CD14-positive monocyte (primary cell): ENCODE measurements around the gene PKIB. TPM values are rescaled to one million over a fixed set of nuclear protein-coding genes. Genes with fewer than 3 reads are reported as not detected.

Experiments
- DNase-seq, 3 donors: peaks; one replicate each; pipeline ENCODE4 v3.0.0-alpha.2; 2011 to 2022
- H2AFZ ChIP-seq: 2 replicates; pipeline ENCODE4 v1.6.0; 2012; ENCODE audit warnings: mild to moderate bottlenecking, low read depth, low read length, inconsistent platforms; ENCODE audit not compliant: insufficient read depth, poor library complexity, severe bottlenecking
- H3K27ac ChIP-seq, 2 donors: 1 replicate in 1 of 2; 2 replicates in 1 of 2; pipeline ENCODE4 v1.5.1; 2012 to 2013; ENCODE audit warnings: low read length in 2 of 2, control low read depth in 1 of 2, inconsistent platforms in 1 of 2, low read depth in 1 of 2, mild to moderate bottlenecking in 1 of 2
- H3K27me3 ChIP-seq, 2 donors: one replicate each; pipeline versions ENCODE4 v1.6.0 to v1.6.1; 2011 to 2013; ENCODE audit warnings: low read length in 2 of 2; ENCODE audit not compliant: control insufficient read depth in 2 of 2, insufficient read depth in 2 of 2
- H3K36me3 ChIP-seq, 2 donors: replicated peaks in 1 of 2; 1 replicate in 1 of 2; 2 replicates in 1 of 2; pipeline versions ENCODE4 v1.5.1 to v1.6.1; 2012 to 2013; ENCODE audit warnings: low read length in 2 of 2, control low read depth in 1 of 2, inconsistent platforms in 1 of 2, mild to moderate bottlenecking in 1 of 2; ENCODE audit not compliant: insufficient read depth in 2 of 2, control insufficient read depth in 1 of 2
- H3K4me1 ChIP-seq, 2 donors: 1 replicate in 1 of 2; 2 replicates in 1 of 2; pipeline versions ENCODE4 v1.5.1 to v1.6.1; 2012 to 2013; ENCODE audit warnings: low read length in 2 of 2, control low read depth in 1 of 2, inconsistent platforms in 1 of 2, mild to moderate bottlenecking in 1 of 2, moderate library complexity in 1 of 2; ENCODE audit not compliant: insufficient read depth in 2 of 2, control insufficient read depth in 1 of 2
- H3K4me2 ChIP-seq: replicated peaks from 2 replicates; pipeline ENCODE3; 2012; ENCODE audit warnings: low read length, moderate library complexity, mild to moderate bottlenecking; ENCODE audit not compliant: poor library complexity, severe bottlenecking; ENCODE audit errors: extremely low read depth
- H3K4me3 ChIP-seq, 3 experiments: fragments of 200-600 bp in 1 of 3; sonication (generic) in 1 of 3; replicated peaks in 1 of 3; 1 replicate in 2 of 3; 2 replicates in 1 of 3; pipeline ENCODE4 v1.5.1; 2011 to 2013; ENCODE audit warnings: low read length in 3 of 3, mild to moderate bottlenecking in 3 of 3, control low read depth in 2 of 3, low read depth in 2 of 3, inconsistent platforms in 1 of 3, moderate library complexity in 1 of 3
- H3K79me2 ChIP-seq: 2 replicates; pipeline ENCODE4 v1.6.0; 2012; ENCODE audit warnings: mild to moderate bottlenecking, control low read depth, inconsistent platforms, low read length, moderate library complexity; ENCODE audit not compliant: insufficient read depth
- H3K9ac ChIP-seq: 2 replicates; pipeline ENCODE4 v1.6.0; 2017; ENCODE audit warnings: low read length, mild to moderate bottlenecking; ENCODE audit not compliant: insufficient read depth, poor library complexity, severe bottlenecking
- H3K9me3 ChIP-seq, 2 donors: replicated peaks in 1 of 2; 1 replicate in 1 of 2; 2 replicates in 1 of 2; pipeline versions ENCODE4 v1.5.1 to v1.6.1; 2012 to 2013; ENCODE audit warnings: low read length in 2 of 2, control low read depth in 1 of 2; ENCODE audit not compliant: control insufficient read depth in 1 of 2, insufficient read depth in 1 of 2
- H4K20me1 ChIP-seq: 2 replicates; pipeline ENCODE4 v1.6.0; 2012; ENCODE audit warnings: mild to moderate bottlenecking, low read length, control low read depth, moderate library complexity; ENCODE audit not compliant: insufficient read depth
- H3K27ac Mint-ChIP-seq, 7 donors: one replicate each; pipeline ENCODE4 v1.8.0; 2020; ENCODE audit warnings: mild to moderate bottlenecking in 7 of 7, mixed read lengths in 7 of 7, moderate library complexity in 6 of 7, inconsistent platforms in 2 of 7
- H3K27me3 Mint-ChIP-seq, 3 donors: one replicate each; pipeline ENCODE4 v1.8.0; 2021 to 2022; ENCODE audit warnings: low read depth in 3 of 3, mild to moderate bottlenecking in 3 of 3, mixed read lengths in 3 of 3, moderate library complexity in 3 of 3, inconsistent platforms in 1 of 3
- H3K36me3 Mint-ChIP-seq, 2 donors: one replicate each; pipeline ENCODE4 v1.8.0; 2020; ENCODE audit warnings: mixed read lengths in 2 of 2, inconsistent platforms in 1 of 2, mild to moderate bottlenecking in 1 of 2
- H3K4me1 Mint-ChIP-seq: one replicate; pipeline ENCODE4 v1.8.0; 2020; ENCODE audit warnings: mild to moderate bottlenecking, mixed read lengths
- H3K4me3 Mint-ChIP-seq, 2 donors: one replicate each; pipeline ENCODE4 v1.8.0; 2020; ENCODE audit warnings: mild to moderate bottlenecking in 2 of 2, mixed read lengths in 2 of 2, moderate library complexity in 1 of 2
- H3K9me3 Mint-ChIP-seq, 7 donors: one replicate each; pipeline ENCODE4 v1.8.0; 2020 to 2022; ENCODE audit warnings: mixed read lengths in 7 of 7, mild to moderate bottlenecking in 6 of 7, moderate library complexity in 6 of 7, inconsistent platforms in 2 of 7
- CTCF ChIP-seq: fragments of 200-600 bp; IDR thresholded peaks from one replicate; pipeline ENCODE4 v1.8.0; 2022; ENCODE audit warnings: antibody characterized with exemption, mild to moderate bottlenecking
- WGBS: methylation state at CpG from one replicate; pipeline ENCODE4 v1.1.5; 2013; ENCODE audit warnings: missing lambda C conversion rate; ENCODE audit not compliant: insufficient coverage; 5-methylcytosine and 5-hydroxymethylcytosine counted together
- intact Hi-C, 2 donors: fragments of 100-400 bp; cut with micrococcal nuclease; formaldehyde crosslinking; loops; one replicate each; pipeline versions ENCODE4 v1.15.0 to v1.15.1; 2023
- polyA plus RNA-seq, 3 donors: library from polyadenylated mRNA; depleted of rRNA in 1 of 3; unstranded in 2 of 3; stranded (reverse) in 1 of 3; fragments of 300-500 nt in 2 of 3; fragments of >200 nt in 1 of 3; fragmentation: Illumina TruSeq in 2 of 3; gene quantifications; 1 replicate in 2 of 3; 2 replicates in 1 of 3; pipeline ENCODE4 v1.2.3, GENCODE V29; 2012 to 2021

Gene PKIB
- polyA plus RNA-seq, 3 donors, result 1.3 to 2.0 (median 1.4) TPM

- Mint-ChIP-seq H3K4me3 (no peak overlapping the region), H3K4me1 (no peaks in the 10 kb centered on the region), H3K27ac (no peak overlapping the region), H3K9me3 (peaks cover 0 to 2% (median 0%) of the 10 kb centered on the region in 7 donors), H3K36me3 (no peaks in the 10 kb centered on the region), H3K27me3 (peaks cover 0 to 5% (median 0%) of the 10 kb centered on the region in 3 donors)
- Histone ChIP-seq H4K20me1 (no peaks in the 10 kb centered on the region), H3K4me2 (no peak overlapping the region), H3K4me1 (no peaks in the 10 kb centered on the region), H3K9ac (no peak overlapping the region), H3K9me3 (no peaks in the 10 kb centered on the region), H3K4me3 (no peak overlapping the region), H3K36me3 (no peaks in the 10 kb centered on the region), H3K79me2 (no peaks in the 10 kb centered on the region), H3K27me3 (no peaks in the 10 kb centered on the region), H3K27ac (no peak overlapping the region), H2AFZ (no peak overlapping the region)
- no peak for TF ChIP-seq CTCF
- 100% methylated on average over 1 of the region's 2 CpGs for WGBS
- no peak for DNase-seq
- intact Hi-C loops, result no loop called here
These were observed 38.5 kb downstream of the PKIB start for GRCh38 chr6:122648726-122649125.

GRCh38 chr6:122649701-122650100 is 39.5 kb downstream of the PKIB start:
- no peaks in the 10 kb centered on the region for H3K27me3 ChIP-seq
- H3K4me1 Mint-ChIP-seq, result no peaks in the 10 kb centered on the region
- 100% methylated on average over 1 of the region's 3 CpGs for WGBS
- H3K4me3 ChIP-seq, result no peak overlapping the region
- no peaks in the 10 kb centered on the region for H3K9me3 ChIP-seq
- H3K4me2 ChIP-seq, result no peak overlapping the region
- H3K9me3 Mint-ChIP-seq, result peaks cover 0 to 2% (median 0%) of the 10 kb centered on the region in 7 donors
- no peaks in the 10 kb centered on the region for H3K36me3 Mint-ChIP-seq
- no peaks in the 10 kb centered on the region for H4K20me1 ChIP-seq
- H3K36me3 ChIP-seq, result no peaks in the 10 kb centered on the region
- H3K79me2 ChIP-seq, result no peaks in the 10 kb centered on the region
- no peak overlapping the region for H3K4me3 Mint-ChIP-seq
- peaks cover 0 to 2% (median 0%) of the 10 kb centered on the region in 3 donors for H3K27me3 Mint-ChIP-seq
- H3K9ac ChIP-seq, result no peak overlapping the region
- no peak for TF ChIP-seq CTCF
- H3K4me1 ChIP-seq, result no peaks in the 10 kb centered on the region
- intact Hi-C loops, result no loop called here
- H2AFZ ChIP-seq, result no peak overlapping the region
- no peak overlapping the region for H3K27ac Mint-ChIP-seq
- DNase-seq, result no peak
- H3K27ac ChIP-seq, result no peak overlapping the region
